GM18907 (cell line): Measurements from ENCODE around the gene ADAMTSL1.

Experiments used
- ATAC-seq: cut with Tn5 transposase; IDR thresholded peaks from one replicate; pipeline ENCODE4 v1.9.1; 2021; ENCODE audit warnings: mild to moderate bottlenecking, moderate library complexity; ENCODE audit not compliant: unreplicated experiment

The ADAMTSL1 gene

DNA sequence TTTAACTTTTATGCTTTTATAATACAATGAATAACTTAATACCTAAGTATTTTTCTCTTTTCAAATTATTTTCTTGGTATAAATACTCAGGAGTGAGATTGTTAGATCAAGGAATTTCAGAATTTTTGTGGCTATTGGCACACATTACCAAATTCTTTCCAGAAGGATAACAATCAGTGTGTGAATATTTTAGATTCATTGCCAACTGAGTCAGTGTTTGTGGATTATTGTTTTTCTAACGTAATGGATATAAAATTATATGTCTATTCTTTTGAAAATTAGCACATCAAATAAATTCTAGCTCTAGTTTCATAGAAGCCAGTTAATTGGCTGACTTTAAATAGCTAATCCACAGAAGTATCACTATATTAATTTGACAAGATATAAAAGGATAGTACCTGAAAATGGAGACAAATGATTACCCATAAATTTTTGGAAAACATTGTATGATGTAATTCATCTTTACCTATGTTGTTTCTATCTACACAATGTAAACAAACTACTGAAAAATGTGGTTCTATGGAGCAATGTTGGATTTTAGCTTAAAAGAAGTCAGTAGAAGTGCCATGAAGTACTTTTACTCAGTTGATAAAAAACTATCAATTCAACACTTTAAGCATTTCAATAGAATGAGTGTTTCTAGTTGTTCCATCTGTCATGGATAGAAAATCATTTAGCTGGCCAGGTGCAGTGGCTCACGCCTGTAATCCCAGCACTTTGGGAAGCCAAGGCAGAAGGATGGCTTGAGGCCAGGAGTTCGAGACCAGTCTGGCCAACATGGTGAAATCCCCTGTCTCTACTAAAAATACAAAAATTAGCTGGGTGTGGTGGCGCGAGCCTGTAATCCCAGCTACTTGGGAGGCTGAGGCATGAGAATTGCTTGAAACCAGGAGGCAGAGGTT is 185.1 kb downstream of the ADAMTSL1 start:
- no peak for ATAC-seq

- no peak for ATAC-seq
Observed at GRCh38 chr9:18660001-18660400, 186.0 kb downstream of the ADAMTSL1 start.

DNA sequence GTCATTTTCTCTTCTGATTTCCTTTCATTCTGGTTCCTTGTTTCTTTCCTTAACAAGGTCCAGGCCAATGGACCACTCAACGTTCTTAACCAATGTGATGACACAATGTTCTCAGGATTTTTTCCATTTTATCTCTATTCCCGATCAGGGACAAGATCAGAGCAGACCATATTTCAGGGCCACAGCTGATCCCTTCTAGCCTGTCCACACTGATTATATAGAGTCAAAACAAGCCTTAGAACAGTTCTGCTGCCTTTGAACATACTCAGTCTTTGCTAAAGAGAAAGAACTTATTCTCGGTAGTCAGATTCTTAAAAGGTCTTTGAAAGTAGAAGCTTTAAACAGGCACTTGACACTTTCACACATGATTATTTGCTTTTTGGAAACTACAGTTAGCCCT is 188.4 kb downstream of the ADAMTSL1 start:
- no peak for ATAC-seq

GRCh38 chr9:18665947-18666346 is 192.0 kb downstream of the ADAMTSL1 start:
- ATAC-seq: no peak

- no peak for ATAC-seq
Observed at GRCh38 chr9:18666348-18666747, 192.4 kb downstream of the ADAMTSL1 start.

- ATAC-seq: no peak
Observed at GRCh38 chr9:18666986-18667772, 193.2 kb downstream of the ADAMTSL1 start.

- no peak for ATAC-seq
Observed at GRCh38 chr9:18668944-18669343, 195.0 kb downstream of the ADAMTSL1 start.

GRCh38 chr9:18672706-18673105 is 198.8 kb downstream of the ADAMTSL1 start:
- ATAC-seq: no peak

DNA sequence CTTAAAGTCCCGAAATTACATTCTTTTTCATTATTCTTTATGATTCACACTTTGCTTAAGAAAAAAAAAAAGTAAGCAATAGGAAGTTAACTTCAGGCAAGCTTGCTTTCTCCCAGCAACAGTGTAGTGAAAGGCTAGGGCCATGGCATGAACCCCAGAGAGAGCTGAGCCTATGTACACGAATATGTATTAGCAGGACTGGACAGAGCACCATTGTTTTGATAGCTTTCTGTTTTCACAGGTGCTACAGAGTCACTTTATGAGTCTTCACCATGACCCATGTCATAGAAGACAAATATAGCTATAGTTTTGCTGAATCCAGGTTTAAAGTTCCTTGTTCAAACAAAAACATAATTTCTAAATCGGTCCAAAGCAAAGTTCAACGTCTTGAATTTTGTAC is 199.2 kb downstream of the ADAMTSL1 start:
- ATAC-seq: no peak

GRCh38 chr9:18675332-18675731 is 201.4 kb downstream of the ADAMTSL1 start:
- ATAC-seq: no peak

DNA sequence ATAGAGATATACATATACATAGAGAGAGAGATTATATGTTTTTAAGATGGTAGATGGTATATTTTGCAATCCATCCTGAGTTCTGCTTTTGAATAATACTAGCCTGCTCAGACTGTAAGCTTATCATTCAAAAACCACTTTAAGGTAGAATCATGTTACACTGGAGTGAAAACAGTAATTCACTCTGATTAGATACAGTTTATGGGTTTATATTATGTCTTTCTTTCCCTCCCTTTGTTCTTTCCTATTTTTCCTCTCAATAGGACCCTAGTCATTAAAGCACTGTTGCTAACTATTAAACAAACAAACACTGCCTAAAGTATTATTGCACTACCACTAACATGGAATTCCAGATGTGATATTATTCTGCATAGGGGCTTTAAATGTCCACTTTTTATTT is 202.0 kb downstream of the ADAMTSL1 start:
- no peak for ATAC-seq

DNA sequence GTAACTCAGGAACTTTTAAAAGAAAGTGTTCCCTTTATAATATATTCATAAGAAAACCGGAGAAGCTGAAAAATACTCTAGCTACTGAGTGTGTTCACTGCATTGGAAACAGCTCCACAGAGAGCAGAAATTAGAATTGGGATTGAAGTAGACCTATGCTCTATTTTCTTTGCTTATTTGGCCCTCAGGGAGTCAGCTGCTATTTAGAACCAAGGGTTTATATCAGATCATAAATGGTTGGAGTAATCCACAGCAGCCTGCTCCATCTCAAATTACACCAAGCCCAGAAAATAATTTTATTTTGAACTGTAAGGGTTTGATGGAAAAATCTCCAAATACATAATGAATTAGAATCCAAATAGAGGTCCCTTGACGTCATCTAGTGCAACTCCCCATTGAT is 202.6 kb downstream of the ADAMTSL1 start:
- ATAC-seq: no peak

- ATAC-seq: no peak
Observed at GRCh38 chr9:18678821-18679590, 205.1 kb downstream of the ADAMTSL1 start.

GRCh38 chr9:18682907-18683306 is 209.0 kb downstream of the ADAMTSL1 start:
- ATAC-seq: no peak

DNA sequence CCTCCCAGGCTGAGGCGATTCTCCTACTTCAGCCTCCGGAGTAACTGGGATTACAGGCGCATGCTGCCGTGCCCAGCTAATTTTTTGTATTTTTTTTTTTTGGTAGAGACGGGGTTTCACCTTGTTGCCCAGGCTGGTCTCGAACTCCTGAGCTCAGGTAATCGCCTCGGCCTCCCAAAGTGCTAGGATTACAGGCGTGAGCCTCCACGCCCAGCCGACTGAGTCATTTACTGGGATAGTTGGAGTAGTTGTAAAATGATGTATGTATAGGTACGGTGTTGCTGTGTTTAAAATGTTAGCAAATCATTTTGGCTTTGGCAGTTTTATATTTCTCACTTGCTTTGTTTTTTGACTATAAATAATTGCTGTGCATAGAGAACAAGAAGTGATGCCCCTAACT is 209.4 kb downstream of the ADAMTSL1 start:
- no peak for ATAC-seq

DNA sequence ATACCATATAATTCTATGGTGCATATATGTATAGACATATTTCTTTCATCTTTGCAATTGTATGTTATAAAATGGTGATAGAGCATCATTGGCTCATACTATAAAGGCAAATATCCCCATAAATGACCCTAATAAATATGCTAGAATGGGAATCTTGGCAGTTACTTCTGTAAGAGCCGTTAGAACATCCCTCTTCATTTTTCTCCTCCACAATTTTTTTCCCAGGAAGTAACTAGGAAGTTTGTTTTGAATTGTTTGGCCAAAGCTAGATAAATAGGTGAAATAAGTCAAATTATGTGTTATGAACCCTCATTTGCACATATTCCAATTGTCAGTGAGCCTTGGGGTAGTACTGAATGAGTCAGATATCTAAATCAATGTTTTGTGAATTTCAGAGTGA is 209.9 kb downstream of the ADAMTSL1 start:
- ATAC-seq: no peak

GRCh38 chr9:18684593-18685317 is 210.8 kb downstream of the ADAMTSL1 start:
- no peak for ATAC-seq

DNA sequence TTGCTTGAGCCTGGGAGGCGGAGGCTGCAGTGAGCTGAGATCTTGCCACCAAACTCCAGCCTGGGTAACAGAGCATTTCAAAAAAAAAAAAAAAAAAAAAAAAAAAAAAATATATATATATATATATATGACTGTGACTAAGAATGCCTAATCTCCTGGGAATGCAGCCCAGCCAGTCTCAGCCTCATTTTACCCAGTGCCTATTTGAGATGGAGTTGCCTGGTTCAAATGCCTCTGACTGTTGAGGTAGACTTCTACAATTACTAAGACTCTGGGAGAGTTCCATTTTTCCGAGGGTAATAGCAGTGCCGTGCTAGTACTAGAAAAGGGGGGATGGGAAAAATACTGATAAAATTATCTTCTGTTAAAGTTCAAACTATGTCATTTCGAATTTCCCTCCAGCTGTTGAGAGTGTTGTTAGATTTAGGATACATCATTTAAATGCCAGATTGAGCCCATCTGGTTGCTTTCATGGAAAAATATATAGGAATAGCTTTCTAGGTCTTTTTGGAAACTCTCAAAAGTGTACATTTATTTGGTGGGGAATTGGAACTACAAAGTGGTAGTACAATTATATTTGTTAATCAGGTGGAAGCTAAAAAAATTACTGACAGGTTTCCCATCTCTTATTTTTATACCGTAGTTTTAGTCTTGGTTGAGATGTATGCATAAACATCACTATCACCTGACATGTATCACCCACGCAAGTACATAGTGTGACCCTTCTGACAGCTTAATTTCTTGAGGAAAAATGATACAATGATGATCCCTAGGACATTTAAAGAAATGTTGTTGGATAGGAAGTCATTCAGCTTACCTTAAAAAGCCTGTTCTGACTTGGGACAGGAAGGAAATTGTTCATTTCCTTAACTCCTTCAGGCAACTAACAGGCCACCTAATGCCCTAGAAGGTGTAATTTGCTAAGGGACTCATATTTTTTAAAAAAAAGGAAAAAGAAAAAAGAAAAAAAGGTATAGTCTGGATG is 214.9 kb downstream of the ADAMTSL1 start:
- ATAC-seq: no peak

DNA sequence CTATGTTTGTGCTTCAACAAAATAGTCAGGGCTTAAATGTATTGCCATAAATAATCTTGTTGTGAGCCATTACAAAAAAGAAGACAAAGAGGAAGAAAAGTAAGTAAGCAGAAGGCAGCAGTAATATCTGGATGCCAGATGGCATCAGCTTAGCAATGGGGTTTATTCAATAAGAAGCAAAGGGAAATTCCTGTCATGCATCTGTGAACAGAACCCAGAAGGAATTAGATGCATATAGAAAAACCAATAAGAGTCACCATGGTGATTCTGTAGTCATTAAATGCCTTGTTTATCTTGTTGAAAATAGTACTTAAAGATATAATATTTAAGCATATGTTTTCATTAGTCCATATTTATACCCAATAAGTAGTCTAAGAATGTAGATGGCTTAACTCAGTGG is 216.0 kb downstream of the ADAMTSL1 start:
- no peak for ATAC-seq
